Measurements from ENCODE around the gene LYPD1.

The LYPD1 gene

GRCh38 chr2:132642415-132642814, 27.6 kb downstream of the LYPD1 start:
- Histone ChIP-seq H3K27ac (no peak overlapping the region), H3K36me3 (no peaks in the 10 kb centered on the region), H3K27me3 (ENCODE audit: insufficient read depth, low read depth, severe bottlenecking) (no peaks in the 10 kb centered on the region), H3K4me3 (ENCODE audit: low read depth, low read length) (no peak overlapping the region), H3K9me3 (ENCODE audit: severe bottlenecking) (no peaks in the 10 kb centered on the region)
- DNase-seq: no peak
- no peak for TF ChIP-seq CTCF (IDR thresholded peaks at IDR 0.05; ENCODE audit: low read depth, low read length)

DNA sequence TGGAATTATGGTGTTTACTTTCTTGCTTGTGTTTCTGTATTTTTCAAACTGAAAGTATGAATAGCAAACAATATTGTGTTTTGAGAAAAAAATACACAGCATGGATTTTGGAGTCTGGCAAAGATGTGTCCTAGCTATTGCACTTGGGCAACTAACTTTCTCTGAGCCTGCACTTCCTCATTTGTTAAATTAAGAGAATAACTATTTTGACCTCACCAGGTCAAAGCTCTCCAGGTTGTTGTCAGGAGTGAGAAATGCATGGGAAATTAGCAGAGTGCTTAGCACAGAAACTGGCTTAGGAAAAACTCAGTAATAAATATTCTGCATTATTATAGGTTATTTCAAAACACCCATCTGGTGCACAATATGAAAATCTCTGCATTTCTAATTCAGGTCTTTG, 28.2 kb downstream of the LYPD1 start:
- no peak for DNase-seq
- Histone ChIP-seq H3K27me3 (ENCODE audit: insufficient read depth, low read depth, severe bottlenecking) (no peaks in the 10 kb centered on the region), H3K36me3 (no peaks in the 10 kb centered on the region), H3K4me3 (ENCODE audit: low read depth, low read length) (no peak overlapping the region), H3K27ac (no peak overlapping the region), H3K9me3 (ENCODE audit: severe bottlenecking) (no peaks in the 10 kb centered on the region)
- TF ChIP-seq CTCF (IDR thresholded peaks at IDR 0.05; ENCODE audit: low read depth, low read length): no peak

DNA sequence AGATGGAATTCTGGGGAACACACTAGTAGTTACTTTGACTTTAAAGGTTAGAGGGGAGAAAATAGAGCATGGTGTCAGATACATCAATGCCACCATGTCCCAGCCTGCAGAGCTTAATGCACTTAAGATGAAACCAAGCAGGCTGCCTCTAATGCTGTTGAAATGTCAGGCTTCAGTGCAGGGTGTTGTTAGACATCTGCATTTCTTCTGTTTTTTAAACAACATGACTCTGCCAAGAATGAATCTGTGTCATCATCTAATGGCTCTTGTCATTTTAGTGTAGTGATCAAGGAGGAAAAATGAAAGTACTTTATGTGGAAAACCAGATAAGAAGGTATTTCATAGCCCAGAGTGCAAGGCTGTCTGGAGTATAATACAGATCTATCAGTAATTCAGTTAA, 29.9 kb downstream of the LYPD1 start:
- no peak overlapping the region for H3K4me3 ChIP-seq (ENCODE audit: low read depth, low read length)
- no peaks in the 10 kb centered on the region for H3K27me3 ChIP-seq (ENCODE audit: insufficient read depth, low read depth, severe bottlenecking)
- TF ChIP-seq CTCF (IDR thresholded peaks at IDR 0.05; ENCODE audit: low read depth, low read length): no peak
- DNase-seq: no peak
- no peaks in the 10 kb centered on the region for H3K36me3 ChIP-seq
- no peaks in the 10 kb centered on the region for H3K9me3 ChIP-seq (ENCODE audit: severe bottlenecking)
- H3K27ac ChIP-seq: no peak overlapping the region

DNA sequence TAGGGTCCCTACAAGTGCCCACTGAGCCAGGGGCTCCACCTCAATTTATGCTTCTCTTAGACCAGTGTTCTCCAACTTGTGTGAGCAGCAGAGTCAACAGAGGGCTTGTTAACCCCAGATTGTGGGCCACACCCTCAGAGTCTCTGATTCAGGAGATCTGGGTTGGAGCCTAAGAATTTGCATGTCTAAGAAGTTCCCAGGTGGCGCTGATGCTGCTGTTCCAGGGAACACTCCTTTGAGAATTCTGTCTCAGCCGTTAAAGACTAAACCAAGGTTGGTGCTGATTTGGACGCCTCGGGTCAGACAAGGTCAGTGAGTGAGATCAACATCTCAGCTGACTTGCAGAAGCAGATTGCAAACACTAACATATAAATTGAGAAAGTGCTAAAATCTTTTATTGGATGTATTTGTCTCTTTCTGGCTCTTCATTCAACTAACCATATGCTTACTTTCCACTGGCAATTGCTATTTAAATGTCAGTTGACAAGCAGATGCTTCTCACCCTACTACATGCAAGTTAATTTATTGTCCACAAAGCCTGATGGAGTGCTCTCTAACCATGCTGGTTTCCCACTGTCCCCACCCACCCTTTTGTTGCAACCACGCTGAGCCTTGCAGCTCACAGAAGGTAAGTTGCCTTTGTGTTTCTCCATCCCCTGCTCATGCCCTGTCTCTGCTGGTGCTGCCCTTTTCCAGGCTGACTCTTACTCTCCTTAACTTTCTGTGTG, 31.5 kb downstream of the LYPD1 start:
- H3K9me3 ChIP-seq (ENCODE audit: severe bottlenecking): no peaks in the 10 kb centered on the region
- no peaks in the 10 kb centered on the region for H3K27me3 ChIP-seq (ENCODE audit: insufficient read depth, low read depth, severe bottlenecking)
- H3K36me3 ChIP-seq: no peaks in the 10 kb centered on the region
- H3K27ac ChIP-seq: no peak overlapping the region
- H3K4me3 ChIP-seq (ENCODE audit: low read depth, low read length): no peak overlapping the region
- DNase-seq: no peak
- TF ChIP-seq CTCF (IDR thresholded peaks at IDR 0.05; ENCODE audit: low read depth, low read length): no peak

DNA sequence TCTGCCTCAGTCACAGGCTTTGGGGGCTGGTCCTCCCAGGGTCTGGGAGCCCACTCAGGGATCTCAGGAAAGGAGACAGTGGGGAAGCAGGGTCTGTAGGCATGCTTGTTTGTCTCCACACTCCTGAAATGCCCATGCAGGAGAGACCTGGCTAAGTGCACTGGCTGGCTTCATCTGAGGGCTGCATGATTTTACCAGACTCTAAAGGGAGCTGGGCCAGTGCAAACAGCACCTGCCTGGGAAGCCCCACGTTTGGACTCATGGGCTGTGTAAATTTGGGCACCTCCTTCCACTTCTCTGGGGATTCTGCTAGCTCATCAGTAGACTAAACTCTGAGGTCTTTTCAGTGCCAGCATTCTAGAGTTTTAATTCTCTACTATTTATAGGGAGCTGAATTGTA, 33.7 kb downstream of the LYPD1 start:
- no peaks in the 10 kb centered on the region for H3K27me3 ChIP-seq (ENCODE audit: insufficient read depth, low read depth, severe bottlenecking)
- DNase-seq: no peak
- TF ChIP-seq CTCF (IDR thresholded peaks at IDR 0.05; ENCODE audit: low read depth, low read length): no peak
- H3K36me3 ChIP-seq: no peaks in the 10 kb centered on the region
- no peaks in the 10 kb centered on the region for H3K9me3 ChIP-seq (ENCODE audit: severe bottlenecking)
- H3K4me3 ChIP-seq (ENCODE audit: low read depth, low read length): no peak overlapping the region
- H3K27ac ChIP-seq: no peak overlapping the region

- DNase-seq: no peak
- no peaks in the 10 kb centered on the region for H3K36me3 ChIP-seq
- no peaks in the 10 kb centered on the region for H3K27me3 ChIP-seq (ENCODE audit: insufficient read depth, low read depth, severe bottlenecking)
- no peaks in the 10 kb centered on the region for H3K9me3 ChIP-seq (ENCODE audit: severe bottlenecking)
- no peak overlapping the region for H3K4me3 ChIP-seq (ENCODE audit: low read depth, low read length)
- no peak overlapping the region for H3K27ac ChIP-seq
- no peak for TF ChIP-seq CTCF (IDR thresholded peaks at IDR 0.05; ENCODE audit: low read depth, low read length)
Measured at GRCh38 chr2:132633635-132634034, 36.4 kb downstream of the LYPD1 start.
